ENCODE data around the gene GYS2. TPM values are rescaled to one million over a fixed set of nuclear protein-coding genes. Genes with fewer than 3 reads are reported as not detected.

Gene GYS2
- total RNA-seq, result not detected in 2 replicates

DNA sequence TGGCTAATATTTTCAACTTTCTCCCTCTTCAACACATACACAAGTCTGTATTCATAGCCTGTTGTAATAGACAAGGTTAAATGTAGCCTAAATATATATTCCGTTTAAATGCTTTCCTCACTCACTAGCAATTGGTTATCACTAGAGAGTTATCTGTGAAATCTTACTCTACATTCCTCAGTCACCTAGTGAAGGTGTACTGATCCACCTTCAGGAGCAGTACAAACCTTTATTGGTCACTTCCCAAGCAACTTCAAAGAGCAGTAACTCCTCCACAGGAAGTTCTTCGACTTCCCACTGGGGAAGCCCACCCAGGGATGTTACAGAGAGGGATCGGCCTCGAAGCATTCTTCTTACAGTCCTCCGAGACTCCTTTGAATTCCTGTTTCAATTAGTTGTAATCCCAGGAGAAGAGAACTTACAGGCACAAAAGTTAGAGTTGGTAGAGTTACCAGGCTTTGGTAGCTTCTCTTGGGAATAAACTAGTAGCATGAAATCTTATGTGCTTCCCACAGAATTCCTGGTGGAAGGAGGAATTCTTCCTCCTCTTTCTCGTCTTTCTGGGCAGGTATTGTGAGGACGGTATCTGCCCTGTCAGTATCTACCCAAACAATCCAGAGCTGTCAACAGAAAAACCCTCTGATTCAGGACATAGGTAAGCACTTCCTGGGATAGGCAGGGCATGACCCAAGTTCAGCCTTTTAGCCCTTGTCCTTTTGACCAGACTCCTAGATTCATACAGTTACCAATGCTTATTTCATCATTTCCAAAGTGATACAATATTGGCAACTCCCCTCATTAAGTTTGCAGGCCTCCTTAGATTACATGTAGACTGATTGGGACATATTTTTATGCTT is at the start of gene GYS2:
TSS of gene GYS2 (minus strand) at position 603 of the 857 bp plus-strand sequence. CDS start at position 348, 255 bp downstream.
- DNase-seq (ENCODE audit: low read depth), result no peak

DNA sequence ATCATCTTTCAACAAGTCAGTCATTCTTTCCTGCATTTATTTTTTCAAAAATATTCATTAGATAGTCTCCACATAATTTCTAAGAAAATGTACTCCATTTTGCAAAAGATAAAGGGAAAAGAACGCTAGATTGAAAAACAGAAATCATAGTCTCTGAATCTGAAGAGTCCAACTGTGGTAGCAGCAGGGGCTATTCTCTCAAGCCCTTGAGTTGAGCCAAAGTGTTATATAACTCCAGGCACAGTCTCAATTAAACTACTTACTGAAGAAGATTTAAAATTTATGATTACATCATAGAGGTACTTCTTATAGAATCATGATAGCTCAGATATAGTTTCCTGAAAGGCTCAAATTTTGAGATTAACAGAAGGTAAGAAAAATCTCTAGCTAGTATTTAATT is 47.2 kb upstream of the GYS2 start:
- DNase-seq (ENCODE audit: low read depth), result no peak

DNA sequence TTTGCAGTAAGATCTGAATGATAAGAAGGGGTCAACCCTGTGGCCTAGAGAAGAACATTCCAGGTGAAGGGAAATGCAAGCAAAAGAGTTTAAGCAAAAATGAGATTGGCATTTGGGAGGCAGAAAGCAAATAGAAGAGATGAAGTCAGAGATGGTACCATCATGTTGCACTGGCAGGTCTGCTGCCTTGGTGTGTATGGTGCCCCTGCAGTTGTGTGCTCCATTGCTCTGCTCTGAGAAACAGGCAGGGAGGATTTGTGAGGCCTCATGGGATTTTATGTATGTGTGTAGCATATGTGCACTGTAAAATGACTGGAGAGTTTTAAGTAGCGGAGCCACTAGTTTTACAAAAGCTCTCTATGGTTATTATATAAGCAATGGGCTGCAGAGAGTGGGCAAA is 46.4 kb upstream of the GYS2 start:
- no peak for DNase-seq (ENCODE audit: low read depth)

DNA sequence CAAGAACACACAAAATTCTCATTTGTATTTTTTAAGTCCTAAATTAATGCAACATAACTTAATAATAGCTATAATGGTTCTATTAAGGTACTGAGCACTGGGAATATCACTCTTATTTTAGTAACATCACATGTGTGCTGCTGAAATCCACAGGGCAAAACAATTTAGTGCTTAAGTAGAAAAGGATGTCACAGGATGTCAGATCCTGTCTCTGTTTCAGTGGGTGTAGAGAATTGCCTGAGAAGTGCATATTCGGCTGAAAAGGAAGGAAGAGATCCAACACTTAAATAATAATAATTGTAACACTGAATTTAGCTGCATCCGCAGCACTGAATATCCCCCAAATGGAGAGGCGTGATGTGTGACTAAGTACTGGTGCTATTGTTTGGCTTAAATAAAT is 44.4 kb upstream of the GYS2 start:
- DNase-seq (ENCODE audit: low read depth), result no peak

DNA sequence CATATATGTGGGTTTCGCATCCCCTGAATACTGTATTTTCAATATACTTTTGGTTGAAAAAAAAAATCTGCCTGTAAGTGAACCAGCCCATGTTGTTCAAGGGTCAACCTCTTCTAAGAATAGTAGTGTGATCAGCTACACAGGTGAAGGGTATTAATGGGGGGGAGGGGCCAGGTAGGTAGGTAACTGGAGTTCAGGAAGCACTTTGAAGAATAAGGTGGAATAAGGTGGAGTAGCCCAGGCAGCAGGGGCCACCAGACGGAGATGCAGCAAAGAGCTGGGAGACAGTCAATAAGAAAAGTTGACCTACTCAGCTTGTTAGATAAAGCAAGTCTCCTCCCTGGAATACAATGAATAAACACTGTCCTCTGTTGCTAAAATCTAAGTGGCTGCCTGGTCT is 43.7 kb upstream of the GYS2 start:
- DNase-seq (ENCODE audit: low read depth), result no peak

DNA sequence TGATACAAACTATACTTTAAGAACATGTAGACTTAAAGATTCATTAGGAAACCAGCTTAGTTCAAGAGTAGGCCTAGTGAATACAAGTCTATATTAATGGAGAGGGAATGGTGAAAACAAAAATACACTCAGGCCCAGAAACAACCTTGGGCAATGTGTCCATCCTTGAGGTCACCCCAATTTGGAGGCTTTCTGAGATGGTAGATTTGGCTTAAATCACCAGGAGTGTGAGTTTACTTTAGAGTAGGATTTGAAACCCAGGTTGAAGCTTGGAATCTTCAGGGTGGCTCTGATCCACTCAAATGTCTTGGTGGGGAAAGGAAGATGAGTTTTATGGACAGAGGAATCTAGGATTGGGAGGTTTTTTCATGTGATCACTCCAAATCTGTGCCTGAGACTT is 42.5 kb upstream of the GYS2 start:
- no peak for DNase-seq (ENCODE audit: low read depth)

DNA sequence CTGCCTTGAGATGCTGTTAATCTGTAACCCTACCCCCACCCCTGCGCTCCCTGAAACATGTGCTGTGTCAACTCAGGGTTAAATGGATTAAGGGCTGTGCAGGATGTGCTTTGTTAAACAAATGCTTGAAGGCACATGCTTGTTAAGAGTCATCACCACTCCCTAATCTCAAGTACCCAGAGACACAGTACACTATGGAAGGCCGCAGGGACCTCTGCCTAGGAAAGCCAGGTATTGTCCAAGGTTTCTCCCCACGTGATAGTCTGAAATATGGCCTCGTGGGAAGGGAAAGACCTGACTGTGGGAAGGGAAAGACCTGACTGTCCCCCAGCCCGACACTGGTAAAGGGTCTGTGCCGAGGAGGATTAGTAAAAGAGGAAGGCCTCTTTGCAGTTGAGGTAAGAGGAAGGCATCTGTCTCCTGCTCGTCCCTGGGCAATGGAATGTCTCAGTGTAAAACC is 40.4 kb upstream of the GYS2 start:
- peak; percentile 86 for DNase-seq (ENCODE audit: low read depth)

DNA sequence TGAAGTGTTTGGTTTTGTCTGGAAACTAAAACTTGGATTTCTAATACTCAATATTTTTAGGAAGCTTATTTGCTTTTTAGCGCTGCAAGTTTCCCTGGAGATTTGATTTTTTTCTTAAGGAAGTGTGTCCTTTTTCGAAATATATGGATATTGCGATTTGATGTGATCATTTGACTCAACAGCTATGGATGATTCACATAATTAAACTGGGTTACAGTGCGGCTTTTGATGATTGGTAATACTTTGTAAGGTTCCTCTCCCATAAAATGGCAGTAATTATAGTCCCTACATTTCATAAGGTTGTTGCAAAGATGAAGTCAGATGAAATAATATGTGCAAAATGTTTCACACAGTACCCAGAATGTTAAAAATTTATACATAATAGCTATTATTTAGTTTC is 39.9 kb upstream of the GYS2 start:
- DNase-seq (ENCODE audit: low read depth), result no peak

DNA sequence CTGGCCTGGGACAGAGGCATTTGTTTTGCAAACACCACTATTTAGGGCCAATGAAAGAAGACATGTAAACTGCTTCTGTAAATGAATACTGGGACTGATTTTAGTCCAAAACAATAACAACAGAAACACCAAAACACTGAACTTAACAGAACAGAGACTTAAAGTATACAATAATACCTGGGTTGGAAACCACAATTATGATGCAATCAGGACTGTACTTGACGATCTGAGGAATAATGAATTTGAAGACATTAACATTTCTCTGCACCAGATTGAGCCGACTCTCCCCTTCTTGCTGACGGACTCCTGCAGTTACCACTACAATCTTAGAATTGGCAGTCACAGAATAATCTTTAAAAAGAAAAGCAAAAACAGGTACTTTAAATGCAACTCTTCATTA is 39.1 kb upstream of the GYS2 start:
- no peak for DNase-seq (ENCODE audit: low read depth)

DNA sequence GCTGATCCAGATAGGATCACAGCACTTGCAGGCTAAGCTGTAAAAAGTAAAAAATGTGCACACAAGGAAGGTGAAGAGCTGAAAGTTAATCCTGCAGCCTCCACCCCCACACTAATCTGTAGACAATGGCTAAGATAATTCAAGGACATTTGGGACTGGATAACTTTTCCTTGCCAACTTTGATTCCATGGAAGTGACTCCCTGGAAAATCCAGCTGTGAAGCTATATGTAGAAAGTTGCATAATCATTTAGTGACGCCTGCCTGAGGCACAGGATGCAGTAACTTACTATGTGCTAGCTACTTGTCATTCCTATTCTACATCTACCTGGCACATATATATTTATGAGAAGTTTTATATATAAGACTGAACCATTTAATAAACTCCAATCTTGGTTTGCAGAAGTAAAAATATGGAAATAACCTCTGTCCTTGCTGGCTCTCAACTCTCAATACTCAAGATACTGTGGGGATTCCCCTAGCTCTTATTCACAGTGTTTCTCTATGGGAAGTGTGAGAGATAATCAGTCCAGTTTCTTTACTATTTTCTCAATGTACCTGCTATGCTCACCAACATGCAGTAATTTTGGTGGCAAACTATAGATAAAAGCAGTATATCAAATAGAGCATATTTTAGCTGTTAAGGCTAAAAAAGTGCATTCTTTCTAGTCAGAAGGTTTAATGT is 38.2 kb upstream of the GYS2 start:
- no peak for DNase-seq (ENCODE audit: low read depth)

DNA sequence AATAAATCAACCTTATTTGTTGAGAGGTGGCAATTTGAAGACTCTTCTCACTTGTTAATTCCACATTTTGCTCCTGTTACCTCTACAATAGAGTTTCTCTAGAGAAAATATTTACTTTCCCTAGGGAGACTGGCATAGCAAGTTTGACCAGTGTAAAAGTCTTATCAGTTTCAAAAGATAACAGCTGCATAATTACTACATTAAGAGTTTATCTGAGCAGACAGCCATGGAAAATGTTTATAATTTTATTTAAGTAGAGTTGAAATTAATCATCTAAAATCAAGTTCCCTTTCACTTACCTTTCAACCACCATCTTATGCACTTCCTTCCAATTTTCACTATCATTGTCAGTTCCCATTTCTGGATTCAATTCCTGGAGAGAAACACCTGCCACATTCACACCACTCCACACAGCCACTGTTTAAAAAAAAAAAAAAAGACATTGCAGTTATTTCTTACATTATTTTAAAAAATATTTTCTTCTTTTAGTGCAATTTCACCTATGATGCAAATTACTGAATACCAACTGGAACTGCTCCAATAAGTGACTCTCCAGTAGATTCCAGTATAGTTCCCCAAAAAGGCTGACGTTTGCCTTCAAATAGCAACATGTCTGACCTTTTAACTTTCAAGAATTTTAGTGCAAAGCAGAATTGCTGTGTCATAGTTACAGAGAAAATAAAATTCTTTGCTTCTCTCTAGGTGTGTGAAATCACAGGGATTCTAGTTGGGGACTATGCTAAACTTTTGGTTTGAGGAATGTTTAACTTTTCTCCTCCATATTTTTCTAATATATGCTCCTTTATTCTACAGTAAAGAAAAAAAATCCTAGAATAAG is 33.6 kb upstream of the GYS2 start:
- peak; percentile 41 for DNase-seq (ENCODE audit: low read depth)

DNA sequence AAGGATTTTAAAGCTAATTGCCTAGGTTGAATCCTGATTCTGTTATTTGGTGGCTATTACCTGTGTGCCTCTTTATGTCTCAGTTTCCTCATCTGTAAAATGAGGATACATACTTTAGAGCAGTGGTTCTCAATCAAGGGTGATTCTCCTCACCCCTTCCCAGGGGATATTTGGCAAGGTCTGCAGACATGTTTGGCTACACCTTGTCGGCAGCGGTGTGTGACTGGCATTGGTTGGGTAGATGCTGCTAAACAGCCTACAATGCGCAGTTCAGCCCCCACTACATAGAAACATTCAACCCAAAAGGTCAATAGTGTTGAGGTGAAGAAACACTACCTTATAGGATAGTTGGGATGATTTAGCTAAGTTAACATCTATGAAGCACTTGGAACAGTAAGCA is 29.6 kb upstream of the GYS2 start:
- DNase-seq (ENCODE audit: low read depth), result no peak

DNA sequence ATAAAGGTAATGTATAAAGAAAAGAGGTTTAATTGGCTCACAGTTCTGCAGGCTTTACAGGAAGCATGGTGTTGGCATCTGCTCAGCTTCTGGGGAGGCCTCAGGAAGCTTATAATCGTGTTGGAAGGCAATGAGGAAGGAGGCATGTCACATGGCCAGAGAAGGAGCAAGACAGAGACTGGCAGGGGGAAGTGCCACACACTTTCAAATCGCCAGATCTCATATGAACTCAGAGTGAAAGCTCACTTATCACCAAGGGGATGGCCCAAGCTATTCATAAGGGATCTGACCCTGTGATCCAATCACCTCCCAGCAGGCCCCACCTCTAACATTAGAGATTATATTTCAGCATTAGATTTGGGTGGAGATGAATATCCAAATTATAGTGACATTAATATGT is 26.7 kb upstream of the GYS2 start:
- no peak for DNase-seq (ENCODE audit: low read depth)

DNA sequence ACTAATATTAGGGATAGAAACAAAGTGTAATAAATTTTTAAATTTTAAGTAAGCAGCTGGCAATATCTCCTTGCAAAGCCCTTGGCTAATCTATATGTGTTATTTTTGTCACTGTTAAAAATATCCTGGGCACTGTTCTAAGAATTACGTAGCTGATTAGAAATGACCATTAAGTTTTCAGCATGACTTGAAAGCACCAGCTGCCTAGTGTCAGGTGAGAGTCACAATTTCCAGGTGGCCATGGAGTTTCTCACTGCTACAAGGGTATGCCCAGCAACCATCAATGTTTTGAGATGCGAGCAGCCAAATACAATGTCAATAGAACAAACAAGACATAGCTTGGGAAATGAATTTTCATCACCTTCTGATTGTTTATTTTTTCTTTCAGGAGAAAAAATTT is 23.3 kb upstream of the GYS2 start:
- no peak for DNase-seq (ENCODE audit: low read depth)

DNA sequence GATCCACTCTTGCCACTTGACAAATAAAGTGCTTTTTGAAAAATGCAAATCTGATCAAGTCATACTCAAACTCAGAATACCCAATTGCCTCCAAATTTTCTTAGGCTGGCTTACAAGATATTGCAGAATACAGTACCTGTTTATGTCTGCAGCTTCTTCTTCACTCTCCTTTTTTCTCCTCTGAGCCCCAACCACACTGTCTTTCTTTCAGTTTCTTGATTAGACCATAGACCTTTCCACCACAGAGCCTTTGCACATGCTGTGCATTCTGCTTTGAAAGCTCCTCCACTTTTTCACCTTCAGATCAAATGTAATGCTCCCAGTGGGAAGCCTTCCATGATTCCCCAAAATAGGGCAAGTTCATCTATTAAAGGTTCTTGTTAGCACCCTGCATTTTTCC is 13.9 kb upstream of the GYS2 start:
- no peak for DNase-seq (ENCODE audit: low read depth)

DNA sequence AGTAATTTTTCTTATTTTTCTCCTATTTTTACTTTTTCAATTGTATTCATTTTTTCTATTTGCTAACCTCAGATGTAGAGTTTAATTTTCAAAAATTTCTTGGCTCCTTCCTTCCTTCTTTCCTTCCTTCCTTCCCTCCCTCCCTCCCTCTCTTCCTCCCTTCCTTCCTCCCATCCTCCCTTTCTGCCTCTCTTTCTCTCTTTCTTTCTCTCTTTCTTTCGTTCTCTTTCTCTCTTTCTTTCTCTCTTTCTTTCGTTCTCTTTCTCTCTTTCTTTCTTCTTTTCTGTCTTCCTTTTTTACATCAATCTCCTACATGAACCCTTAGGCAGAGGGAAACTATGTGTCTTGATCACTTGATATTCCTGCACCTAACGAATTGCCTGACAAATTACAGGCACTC is 12.4 kb upstream of the GYS2 start:
- DNase-seq (ENCODE audit: low read depth), result no peak

DNA sequence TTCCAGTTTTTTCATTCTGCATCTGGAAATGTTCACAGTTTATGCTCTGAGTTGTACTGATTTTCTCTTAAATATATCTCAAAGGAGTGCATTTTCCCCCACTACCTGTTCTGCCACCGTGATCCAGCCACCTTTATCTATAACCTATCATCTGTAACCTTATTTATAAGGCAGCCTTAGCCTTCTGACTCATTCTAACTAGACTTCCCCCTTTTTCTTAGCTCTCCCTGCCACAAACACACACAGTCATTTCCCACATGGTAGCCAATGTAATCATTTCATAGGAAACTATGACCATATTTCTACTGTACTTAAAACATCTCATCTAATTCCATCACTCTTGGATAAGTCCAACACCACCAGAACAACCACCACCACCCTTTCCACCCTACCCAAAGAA is 10.8 kb upstream of the GYS2 start:
- peak; percentile 7 for DNase-seq (ENCODE audit: low read depth)

DNA sequence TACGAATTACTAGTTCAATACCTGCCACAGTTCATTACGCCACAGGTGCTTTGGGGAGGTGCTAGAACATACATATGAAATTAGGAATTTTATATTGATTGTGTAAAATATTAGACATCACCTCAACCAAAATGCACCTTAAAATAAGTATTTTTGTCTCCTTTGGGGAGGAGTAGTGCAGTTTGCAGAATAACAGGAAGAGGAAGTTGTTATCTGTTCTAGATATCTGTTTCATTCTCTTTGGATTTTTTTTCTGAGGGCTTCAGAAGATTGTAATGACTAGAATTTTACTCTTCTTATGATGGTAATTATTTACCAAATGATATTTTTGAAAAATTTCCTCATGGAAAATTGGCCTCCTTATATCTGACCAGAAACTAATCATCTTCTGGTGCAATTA is 9.9 kb upstream of the GYS2 start:
- no peak for DNase-seq (ENCODE audit: low read depth)

DNA sequence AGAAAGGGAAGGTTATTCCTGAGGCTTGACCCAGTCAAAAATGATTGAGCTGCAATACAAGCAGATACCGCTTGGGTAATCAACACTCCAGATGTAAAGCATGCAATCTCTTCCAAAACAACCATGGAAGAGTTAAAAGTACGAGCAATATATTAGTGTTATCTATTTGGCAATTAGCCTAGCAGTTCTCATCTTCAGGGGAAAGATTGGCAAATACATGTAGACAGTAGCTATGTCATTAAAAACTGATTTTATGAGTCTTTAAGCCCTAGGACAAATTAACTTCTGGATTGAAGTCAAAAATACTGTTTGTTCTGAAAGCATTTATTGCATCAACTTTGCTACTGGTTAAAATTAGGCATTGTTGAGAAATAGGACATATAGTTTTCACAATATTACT is 9.3 kb upstream of the GYS2 start:
- no peak for DNase-seq (ENCODE audit: low read depth)

DNA sequence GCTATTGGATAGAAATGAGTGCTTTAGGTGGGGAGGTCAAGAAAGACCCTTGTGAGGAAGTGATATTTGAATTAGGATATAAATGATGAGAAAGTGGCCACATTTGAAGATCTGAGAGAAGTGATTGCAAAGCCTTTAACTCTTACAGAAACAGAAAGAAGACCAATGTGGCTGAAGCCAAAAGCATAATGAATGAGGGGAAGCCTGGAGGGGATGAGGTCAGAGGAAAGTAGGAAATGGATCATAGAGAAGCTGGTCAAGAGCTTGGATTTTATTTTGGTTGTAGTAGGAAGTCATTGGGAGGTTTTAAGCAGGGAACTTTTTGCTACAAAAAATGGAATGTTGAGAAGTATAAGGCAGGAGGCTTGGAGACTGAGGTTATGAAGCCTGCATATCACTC is 3.5 kb upstream of the GYS2 start:
- no peak for DNase-seq (ENCODE audit: low read depth)

DNA sequence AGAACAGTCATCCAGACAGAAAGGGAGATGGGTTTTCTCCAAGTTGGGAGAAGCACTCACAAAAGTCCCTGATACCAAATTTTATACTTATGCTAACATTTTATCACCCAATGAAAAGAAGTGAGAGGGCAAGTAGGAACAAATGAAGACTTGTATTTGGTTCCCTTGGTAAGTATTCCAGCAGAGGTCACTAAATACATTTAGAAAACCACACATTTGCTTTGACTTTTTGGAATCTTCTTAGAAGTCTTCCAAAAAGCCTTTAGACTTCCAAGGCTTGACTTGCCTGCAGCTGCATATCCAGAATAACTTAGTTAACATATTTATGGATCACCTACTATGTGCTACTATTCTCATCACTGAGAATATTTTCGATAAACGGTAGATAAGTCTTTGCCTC is 3.1 kb upstream of the GYS2 start:
- DNase-seq (ENCODE audit: low read depth), result peak; percentile 71

DNA sequence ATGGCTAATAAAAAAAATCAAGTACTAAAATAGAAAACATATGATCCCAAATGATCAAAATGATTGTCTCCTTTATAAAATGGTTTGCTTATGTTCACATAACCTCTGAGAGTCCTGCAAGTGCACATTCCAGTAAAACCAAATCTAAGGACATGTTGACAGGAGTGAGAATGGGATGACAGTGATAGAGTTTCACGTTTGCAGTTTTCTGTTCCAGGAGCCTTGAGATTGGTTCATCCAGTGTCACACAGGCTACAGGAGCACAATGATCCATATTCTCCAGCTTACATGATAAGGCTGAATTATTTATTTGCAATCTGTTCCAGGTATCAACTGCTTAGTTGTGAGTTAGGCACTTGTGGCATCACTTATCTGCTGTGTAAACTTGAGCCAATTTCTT is 1.5 kb upstream of the GYS2 start:
- no peak for DNase-seq (ENCODE audit: low read depth)

DNA sequence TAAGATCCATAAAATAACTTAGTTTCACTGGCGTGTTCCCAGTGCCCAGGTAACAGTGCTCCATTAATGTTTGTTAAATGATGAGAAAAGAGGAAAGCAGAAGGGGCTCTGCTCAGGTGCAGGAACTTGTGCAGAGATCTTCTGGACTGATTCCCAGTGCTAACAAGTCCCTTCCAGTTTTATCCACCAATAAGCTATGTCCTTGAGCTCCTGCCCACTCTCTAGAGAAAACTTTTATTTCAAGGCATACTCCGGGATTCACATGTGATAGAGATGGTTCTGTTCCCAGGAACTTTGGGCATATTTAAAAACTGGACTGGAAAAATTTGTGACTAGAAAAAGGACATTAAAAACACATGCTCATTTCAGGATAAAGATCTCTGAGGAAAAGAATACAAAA is 1.9 kb downstream of the GYS2 start:
- DNase-seq (ENCODE audit: low read depth), result no peak

Data from renal cortical epithelial cell (primary cell).